ENCODE data around the gene G6PC3. TPM values are rescaled to one million over a fixed set of nuclear protein-coding genes. Genes with fewer than 3 reads are reported as not detected.

Gene G6PC3
- total RNA-seq, 1 experiment from 2014 or later = 105 TPM

DNA sequence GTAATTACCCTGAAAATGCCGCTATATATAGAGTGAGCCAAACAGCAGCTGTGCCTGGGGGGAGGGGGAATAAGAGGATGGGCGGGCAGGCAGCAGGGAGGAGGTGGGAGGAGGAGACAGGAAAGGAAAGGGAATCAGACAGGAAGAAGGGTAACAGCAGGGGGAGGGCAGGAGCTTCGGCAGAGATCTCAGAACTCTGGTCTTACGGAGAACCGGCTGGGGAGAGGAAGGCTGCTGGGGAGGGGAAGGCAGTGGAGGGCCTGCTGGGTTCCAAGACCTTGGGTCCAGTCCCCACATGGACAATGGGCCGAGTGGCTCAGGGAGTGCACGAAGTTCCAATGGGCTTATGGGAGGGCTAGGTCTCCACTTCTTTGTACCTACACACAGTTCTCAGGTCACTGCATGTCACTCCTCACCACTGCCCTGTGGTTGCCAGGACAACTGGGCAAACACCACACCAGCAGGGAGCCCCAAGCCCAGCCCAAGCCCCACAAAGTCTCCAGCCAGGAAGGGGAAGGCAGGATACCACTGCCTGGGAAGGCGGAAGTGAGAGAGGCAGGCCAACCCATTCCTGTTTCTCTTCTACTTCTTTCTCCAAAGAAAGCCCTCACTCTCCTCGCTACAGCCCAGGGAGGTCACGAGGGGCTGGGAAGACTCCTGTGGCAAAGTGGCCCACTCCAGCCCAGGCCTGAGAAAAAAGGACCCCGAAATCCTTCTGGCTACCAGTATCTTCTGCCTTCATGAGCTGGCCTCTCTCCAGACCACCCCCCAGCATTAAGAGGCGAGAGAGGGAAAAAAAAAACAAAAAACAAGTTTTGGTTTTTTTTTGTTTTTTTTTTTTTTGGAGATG lies 25.3 kb downstream of the G6PC3 start:
- Histone ChIP-seq H4K5ac (ENCODE audit: insufficient read length, low read depth, low read length) (no peak overlapping the region), H3K9ac (ENCODE audit: extremely low read depth, insufficient read length, low read length) (no peak overlapping the region), H4K91ac (ENCODE audit: insufficient read length, low read depth, low read length) (no peak overlapping the region), H2BK15ac (ENCODE audit: low read depth, low read length) (no peak overlapping the region), H2BK120ac (ENCODE audit: low read depth, low read length, poor library complexity, severe bottlenecking) (no peak overlapping the region), H3K27me3 (ENCODE audit: insufficient read depth, low read length) (no peaks in the 10 kb centered on the region), H3K27ac (ENCODE audit: insufficient read length, low read depth, low read length) (peak overlapping the region; percentile 63), H2AFZ (ENCODE audit: low read length) (no peak overlapping the region), H2AK5ac (ENCODE audit: insufficient read length, low read length) (no peak overlapping the region), H3K14ac (ENCODE audit: insufficient read depth, low read length) (peak overlapping the region; percentile 98), H3K79me1 (ENCODE audit: insufficient read depth, low read depth, low read length, poor library complexity, severe bottlenecking) (no peaks in the 10 kb centered on the region), H3T11ph (ENCODE audit: low read length) (no peak overlapping the region), H3K56ac (ENCODE audit: insufficient read length, low read depth, low read length) (no peak overlapping the region), H3K9me3 (ENCODE audit: control insufficient read depth, low read depth, low read length) (no peaks in the 10 kb centered on the region), H2BK5ac (ENCODE audit: insufficient read length, low read length) (peak overlapping the region; percentile 18), H4K20me1 (ENCODE audit: control insufficient read depth, insufficient read depth, insufficient read length) (no peaks in the 10 kb centered on the region), H3K4ac (ENCODE audit: low read depth, low read length) (no peak overlapping the region; the same call in 1 of the 2 replicates), H2BK20ac (ENCODE audit: low read depth, low read length, poor library complexity, severe bottlenecking) (no peak overlapping the region), H3K79me2 (ENCODE audit: insufficient read depth, low read length) (no peaks in the 10 kb centered on the region), H3K4me2 (ENCODE audit: insufficient read depth, insufficient read length, low read length) (peak overlapping the region; percentile 60), H4K8ac (replicated peaks; ENCODE audit: insufficient read length, low read depth, low read length) (no peak overlapping the region), H3K23me2 (ENCODE audit: insufficient read length, low read depth, low read length, poor library complexity, severe bottlenecking) (peaks cover 7% of the 10 kb centered on the region), H3K4me1 (ENCODE audit: insufficient read depth, low read length) (no peaks in the 10 kb centered on the region; the same call in 1 of the 2 replicates), H3K18ac (ENCODE audit: insufficient read length, low read depth, low read length) (peak overlapping the region; percentile 96), H2BK12ac (ENCODE audit: insufficient read length, low read depth, low read length) (no peak overlapping the region), H3K23ac (ENCODE audit: insufficient read length, low read depth, low read length) (no peak overlapping the region)
- TF ChIP-seq, protein P1, sequence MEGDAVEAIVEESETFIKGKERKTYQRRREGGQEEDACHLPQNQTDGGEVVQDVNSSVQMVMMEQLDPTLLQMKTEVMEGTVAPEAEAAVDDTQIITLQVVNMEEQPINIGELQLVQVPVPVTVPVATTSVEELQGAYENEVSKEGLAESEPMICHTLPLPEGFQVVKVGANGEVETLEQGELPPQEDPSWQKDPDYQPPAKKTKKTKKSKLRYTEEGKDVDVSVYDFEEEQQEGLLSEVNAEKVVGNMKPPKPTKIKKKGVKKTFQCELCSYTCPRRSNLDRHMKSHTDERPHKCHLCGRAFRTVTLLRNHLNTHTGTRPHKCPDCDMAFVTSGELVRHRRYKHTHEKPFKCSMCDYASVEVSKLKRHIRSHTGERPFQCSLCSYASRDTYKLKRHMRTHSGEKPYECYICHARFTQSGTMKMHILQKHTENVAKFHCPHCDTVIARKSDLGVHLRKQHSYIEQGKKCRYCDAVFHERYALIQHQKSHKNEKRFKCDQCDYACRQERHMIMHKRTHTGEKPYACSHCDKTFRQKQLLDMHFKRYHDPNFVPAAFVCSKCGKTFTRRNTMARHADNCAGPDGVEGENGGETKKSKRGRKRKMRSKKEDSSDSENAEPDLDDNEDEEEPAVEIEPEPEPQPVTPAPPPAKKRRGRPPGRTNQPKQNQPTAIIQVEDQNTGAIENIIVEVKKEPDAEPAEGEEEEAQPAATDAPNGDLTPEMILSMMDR (conservative IDR thresholded peaks at IDR 0.05) = peak; percentile 9; the same call in 1 of the 3 replicates
- no CpG with 5 or more reads among the region's 12 CpGs for WGBS (ENCODE audit: extremely low coverage, insufficient read length, low lambda C conversion rate)
- Mint-ChIP-seq H3K36me3 (ENCODE audit: insufficient read depth in 1 of 3, low read depth in 3 of 3) (peaks cover 11 to 13% (median 11%) of the 10 kb centered on the region in 3 experiments; a peak in 6 of 7 replicates), H3K4me1 (peaks cover 12 to 30% of the 10 kb centered on the region in 2 experiments), H3K9me3 (no peaks in the 10 kb centered on the region), H3K27ac (peak overlapping the region; percentile 100), H3K4me3 (peak overlapping the region; percentile 62 to 85), H3K27me3 (ENCODE audit: low read depth) (no peaks in the 10 kb centered on the region)
- DNase-seq = peak; percentile 98

Measured in H9 (cell line).